ENCODE data around the gene CYLD.

Gene CYLD

DNA sequence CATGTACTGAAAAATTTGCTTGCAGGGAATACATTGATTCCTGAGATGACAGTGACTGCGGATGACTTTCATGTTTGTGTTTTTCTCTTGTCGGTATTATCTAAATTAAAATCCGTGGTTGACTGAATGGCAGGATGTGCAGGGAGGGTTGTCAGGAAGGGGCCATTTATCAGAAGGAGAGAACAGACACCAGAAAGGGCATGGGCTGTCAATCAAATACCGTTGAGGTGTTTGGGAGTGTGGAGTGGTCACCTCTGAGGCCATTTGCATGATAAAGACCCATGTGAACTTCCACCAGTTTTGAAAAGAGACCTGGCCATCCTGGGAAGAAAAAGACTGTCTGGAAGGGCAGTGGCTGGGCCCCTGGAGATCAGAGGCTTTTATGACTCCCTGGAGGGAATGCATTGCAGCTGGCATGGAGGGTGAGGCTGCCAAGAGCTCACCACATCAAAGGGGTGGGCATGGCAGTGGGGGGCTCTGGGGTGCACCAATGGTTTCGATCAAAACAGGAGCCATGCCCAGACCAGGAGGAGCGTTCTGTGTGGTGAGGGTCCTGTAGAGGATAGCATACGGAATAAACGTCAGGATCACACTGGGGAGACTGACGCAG is 67.1 kb downstream of the CYLD start:
- Histone ChIP-seq H3K27me3 (ENCODE audit: control insufficient read depth in 1 of 2, insufficient read depth in 2 of 2, low read length in 2 of 2) (no peaks in the 10 kb centered on the region), H3K27ac (ENCODE audit: low read length) (no peak overlapping the region), H3K36me3 (ENCODE audit: control insufficient read depth in 2 of 2, insufficient read depth in 2 of 2, low read length in 2 of 2) (no peaks in the 10 kb centered on the region), H3K4me1 (ENCODE audit: control insufficient read depth, insufficient read depth, low read length) (peaks cover 5% of the 10 kb centered on the region), H3K4me3 (ENCODE audit: low read length in 2 of 2) (no peak overlapping the region), H3K9ac (ENCODE audit: low read length in 2 of 2) (no peak overlapping the region), H3K9me3 (ENCODE audit: control insufficient read depth in 2 of 2, low read length in 2 of 2) (no peaks in the 10 kb centered on the region)

DNA sequence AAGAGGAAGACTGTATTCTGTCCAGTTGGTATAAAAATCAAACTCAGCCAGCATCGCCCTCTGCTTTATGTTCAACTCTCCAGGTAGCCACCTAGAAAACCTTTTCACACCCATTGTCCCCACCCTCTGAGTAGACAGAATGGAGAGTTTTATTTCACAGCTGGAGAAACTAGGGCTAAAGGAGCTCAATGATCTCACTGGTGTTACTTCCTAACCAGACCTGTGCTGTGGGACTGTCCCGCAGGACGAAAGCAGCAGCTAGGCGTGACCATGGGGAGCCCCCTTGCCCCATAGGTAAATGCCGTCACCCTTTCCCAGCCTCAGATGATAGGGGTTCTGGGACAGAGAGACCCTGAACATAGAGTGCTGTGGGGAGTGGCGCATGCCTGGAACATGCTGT is 67.7 kb downstream of the CYLD start:
- H3K27me3 ChIP-seq (ENCODE audit: control insufficient read depth in 1 of 2, insufficient read depth in 2 of 2, low read length in 2 of 2) = no peaks in the 10 kb centered on the region
- no peak overlapping the region for H3K4me3 ChIP-seq (ENCODE audit: low read length in 2 of 2)
- H3K36me3 ChIP-seq (ENCODE audit: control insufficient read depth in 2 of 2, insufficient read depth in 2 of 2, low read length in 2 of 2) = no peaks in the 10 kb centered on the region
- no peak overlapping the region for H3K9ac ChIP-seq (ENCODE audit: low read length in 2 of 2)
- no peak overlapping the region for H3K27ac ChIP-seq (ENCODE audit: low read length)
- peaks cover 5% of the 10 kb centered on the region for H3K4me1 ChIP-seq (ENCODE audit: control insufficient read depth, insufficient read depth, low read length)
- H3K9me3 ChIP-seq (ENCODE audit: control insufficient read depth in 2 of 2, low read length in 2 of 2) = no peaks in the 10 kb centered on the region

DNA sequence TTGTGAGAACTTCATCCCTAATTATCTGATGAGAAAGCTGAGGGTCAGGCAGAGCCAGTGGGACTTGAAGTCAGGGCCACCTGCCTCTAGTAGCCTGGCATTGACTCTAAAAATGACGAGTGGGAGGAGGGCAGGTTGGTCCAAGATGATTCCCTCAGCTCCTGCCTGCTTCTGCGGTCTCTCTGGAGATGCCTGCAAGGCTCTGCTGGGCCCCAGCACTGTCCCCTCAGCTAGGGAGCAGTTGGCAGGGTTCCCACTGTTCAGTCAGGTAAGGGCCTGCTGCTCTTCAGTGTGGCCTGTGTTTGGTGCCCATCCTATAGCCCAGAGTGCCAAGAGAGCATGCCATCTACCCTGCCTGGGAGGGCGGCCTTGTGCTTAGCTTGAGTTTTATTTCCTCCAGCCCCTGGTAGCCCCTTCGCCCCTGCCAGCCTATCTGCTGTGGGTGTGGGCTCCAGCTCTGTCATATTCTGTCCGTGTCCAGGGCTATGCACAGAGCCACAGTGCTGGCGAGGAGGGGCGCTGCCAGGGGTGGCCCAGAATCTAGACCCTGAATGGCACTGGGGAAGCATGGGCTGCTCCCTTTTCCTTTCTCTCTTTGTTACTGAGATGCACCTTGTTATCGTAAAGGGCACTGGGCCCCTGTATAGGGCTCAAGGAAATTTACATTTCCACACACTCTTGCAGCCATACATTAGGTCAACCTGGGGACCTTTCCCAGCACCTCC is 68.5 kb downstream of the CYLD start:
- no peaks in the 10 kb centered on the region for H3K9me3 ChIP-seq (ENCODE audit: control insufficient read depth in 2 of 2, low read length in 2 of 2)
- H3K27me3 ChIP-seq (ENCODE audit: control insufficient read depth in 1 of 2, insufficient read depth in 2 of 2, low read length in 2 of 2) = no peaks in the 10 kb centered on the region
- H3K4me1 ChIP-seq (ENCODE audit: control insufficient read depth, insufficient read depth, low read length) = peaks cover 5% of the 10 kb centered on the region
- no peak overlapping the region for H3K4me3 ChIP-seq (ENCODE audit: low read length in 2 of 2)
- no peaks in the 10 kb centered on the region for H3K36me3 ChIP-seq (ENCODE audit: control insufficient read depth in 2 of 2, insufficient read depth in 2 of 2, low read length in 2 of 2)
- no peak overlapping the region for H3K9ac ChIP-seq (ENCODE audit: low read length in 2 of 2)
- H3K27ac ChIP-seq (ENCODE audit: low read length) = no peak overlapping the region

DNA sequence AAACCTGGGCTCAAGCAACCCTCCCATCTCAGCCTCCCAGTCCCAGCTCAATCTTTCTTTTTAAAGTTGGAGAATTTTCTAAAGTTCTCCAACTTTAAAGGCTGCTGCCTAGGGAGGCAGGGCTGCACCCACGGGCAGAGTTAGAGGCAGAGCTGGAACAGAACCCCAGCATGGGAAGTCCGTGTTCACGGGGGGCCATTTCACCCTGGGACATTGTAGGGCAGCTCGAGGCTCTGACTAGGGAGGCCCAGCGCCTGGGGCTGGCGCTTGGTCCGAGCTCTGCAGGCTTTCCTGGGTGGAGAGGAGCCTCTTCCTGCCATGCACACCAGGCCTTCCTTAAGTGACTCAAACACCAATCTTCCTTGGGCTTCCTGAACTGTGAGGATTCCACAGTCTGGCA is 70.2 kb downstream of the CYLD start:
- Histone ChIP-seq H3K36me3 (ENCODE audit: control insufficient read depth in 2 of 2, insufficient read depth in 2 of 2, low read length in 2 of 2) (no peaks in the 10 kb centered on the region), H3K27ac (ENCODE audit: low read length) (no peak overlapping the region), H3K27me3 (ENCODE audit: control insufficient read depth in 1 of 2, insufficient read depth in 2 of 2, low read length in 2 of 2) (no peaks in the 10 kb centered on the region), H3K4me1 (ENCODE audit: control insufficient read depth, insufficient read depth, low read length) (no peaks in the 10 kb centered on the region), H3K4me3 (ENCODE audit: low read length in 2 of 2) (no peak overlapping the region), H3K9me3 (ENCODE audit: control insufficient read depth in 2 of 2, low read length in 2 of 2) (no peaks in the 10 kb centered on the region), H3K9ac (ENCODE audit: low read length in 2 of 2) (no peak overlapping the region)

DNA sequence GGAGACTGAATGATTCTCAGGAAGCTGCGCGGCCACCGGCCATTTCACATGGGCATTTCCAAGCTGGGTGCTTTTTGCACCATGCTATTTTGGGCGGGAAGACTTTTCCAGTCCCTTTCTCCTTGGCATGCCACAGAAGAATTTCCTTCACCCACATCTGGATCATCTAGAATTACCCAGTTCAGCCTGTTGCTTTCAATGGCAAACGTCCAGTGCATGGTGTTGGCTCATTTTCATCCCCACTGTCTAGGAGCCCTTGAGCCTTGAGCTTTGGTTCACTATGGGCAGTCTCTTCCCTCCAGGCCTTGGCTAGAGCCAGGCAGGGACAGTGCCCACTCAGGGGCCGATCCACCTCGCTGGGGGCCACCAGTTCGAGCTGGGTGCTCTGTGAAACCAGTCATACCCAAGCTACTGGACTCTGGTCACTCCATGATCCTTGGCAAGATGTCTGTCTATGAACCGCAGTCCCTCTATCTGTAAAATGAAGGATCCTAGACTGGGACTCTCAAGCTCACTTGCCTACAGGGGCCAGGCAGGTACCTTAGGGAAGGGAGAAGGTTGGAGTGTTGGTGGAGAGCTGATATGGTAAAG is 71.1 kb downstream of the CYLD start:
- Histone ChIP-seq H3K9ac (ENCODE audit: low read length in 2 of 2) (no peak overlapping the region), H3K4me1 (ENCODE audit: control insufficient read depth, insufficient read depth, low read length) (no peaks in the 10 kb centered on the region), H3K4me3 (ENCODE audit: low read length in 2 of 2) (no peak overlapping the region), H3K27ac (ENCODE audit: low read length) (no peak overlapping the region), H3K36me3 (ENCODE audit: control insufficient read depth in 2 of 2, insufficient read depth in 2 of 2, low read length in 2 of 2) (no peaks in the 10 kb centered on the region), H3K9me3 (ENCODE audit: control insufficient read depth in 2 of 2, low read length in 2 of 2) (no peaks in the 10 kb centered on the region), H3K27me3 (ENCODE audit: control insufficient read depth in 1 of 2, insufficient read depth in 2 of 2, low read length in 2 of 2) (no peaks in the 10 kb centered on the region)

DNA sequence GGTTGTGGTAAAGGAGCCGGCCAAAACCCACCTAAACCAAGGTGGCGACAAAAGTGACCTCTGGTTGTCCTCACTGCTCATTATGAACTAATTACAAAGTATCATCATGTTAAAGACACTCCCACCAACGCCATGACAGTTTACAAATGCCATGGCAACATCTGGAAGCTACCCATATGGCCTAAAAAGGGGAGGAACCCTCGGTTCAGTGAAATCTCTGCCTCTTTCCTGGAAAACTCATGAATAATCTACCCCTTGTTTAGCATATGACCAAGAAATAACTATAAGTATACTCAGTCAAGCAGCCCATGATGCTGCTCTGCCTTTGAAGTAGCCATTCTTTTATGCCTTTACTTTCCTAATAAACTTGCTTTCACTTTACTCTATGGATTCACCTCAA is 72.2 kb downstream of the CYLD start:
- no peaks in the 10 kb centered on the region for H3K4me1 ChIP-seq (ENCODE audit: control insufficient read depth, insufficient read depth, low read length)
- H3K9ac ChIP-seq (ENCODE audit: low read length in 2 of 2) = no peak overlapping the region
- H3K4me3 ChIP-seq (ENCODE audit: low read length in 2 of 2) = no peak overlapping the region
- H3K9me3 ChIP-seq (ENCODE audit: control insufficient read depth in 2 of 2, low read length in 2 of 2) = no peaks in the 10 kb centered on the region
- H3K27me3 ChIP-seq (ENCODE audit: control insufficient read depth in 1 of 2, insufficient read depth in 2 of 2, low read length in 2 of 2) = no peaks in the 10 kb centered on the region
- no peaks in the 10 kb centered on the region for H3K36me3 ChIP-seq (ENCODE audit: control insufficient read depth in 2 of 2, insufficient read depth in 2 of 2, low read length in 2 of 2)
- H3K27ac ChIP-seq (ENCODE audit: low read length) = no peak overlapping the region

DNA sequence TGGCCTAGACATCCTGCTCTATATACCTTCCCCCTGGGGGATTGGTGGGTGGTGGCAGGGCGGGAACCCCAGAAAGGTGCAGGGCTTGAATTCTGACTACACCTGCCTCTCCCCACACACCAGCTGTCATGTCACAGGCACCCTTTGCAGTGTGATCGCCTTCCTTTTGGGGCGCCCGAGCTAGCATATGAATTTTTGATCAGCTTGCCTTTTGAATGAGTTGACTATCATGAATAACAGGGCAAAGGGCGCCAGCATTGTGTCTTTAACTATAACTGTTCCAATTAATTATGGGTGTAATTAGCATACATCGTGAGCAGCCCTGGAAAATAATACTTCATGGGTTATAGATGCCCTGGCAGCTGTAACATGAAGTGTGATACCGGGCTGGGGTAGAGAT is 72.7 kb downstream of the CYLD start:
- Histone ChIP-seq H3K36me3 (ENCODE audit: control insufficient read depth in 2 of 2, insufficient read depth in 2 of 2, low read length in 2 of 2) (no peaks in the 10 kb centered on the region), H3K4me3 (ENCODE audit: low read length in 2 of 2) (no peak overlapping the region), H3K4me1 (ENCODE audit: control insufficient read depth, insufficient read depth, low read length) (no peaks in the 10 kb centered on the region), H3K27ac (ENCODE audit: low read length) (no peak overlapping the region), H3K27me3 (ENCODE audit: control insufficient read depth in 1 of 2, insufficient read depth in 2 of 2, low read length in 2 of 2) (no peaks in the 10 kb centered on the region), H3K9ac (ENCODE audit: low read length in 2 of 2) (no peak overlapping the region), H3K9me3 (ENCODE audit: control insufficient read depth in 2 of 2, low read length in 2 of 2) (no peaks in the 10 kb centered on the region)

DNA sequence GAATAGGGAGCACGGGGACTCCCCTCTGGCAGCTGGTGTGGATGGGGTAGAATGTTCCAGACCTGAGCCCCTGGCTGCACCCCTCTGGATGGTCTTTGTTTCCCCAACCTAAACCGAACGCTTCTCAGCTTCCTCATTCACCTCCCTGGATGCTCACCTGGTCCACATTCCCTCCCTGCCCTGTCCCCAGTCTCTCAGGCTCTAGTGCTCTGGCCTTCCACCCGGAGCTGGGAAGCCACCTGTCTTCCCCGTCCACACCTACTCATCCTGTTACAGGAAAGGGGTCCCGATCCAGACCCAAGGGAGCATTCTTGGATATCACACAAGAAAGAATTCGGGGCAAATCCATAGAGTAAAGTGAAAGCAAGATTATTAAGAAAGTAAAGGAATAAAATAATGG is 73.5 kb downstream of the CYLD start:
- H3K9ac ChIP-seq (ENCODE audit: low read length in 2 of 2) = no peak overlapping the region
- H3K36me3 ChIP-seq (ENCODE audit: control insufficient read depth in 2 of 2, insufficient read depth in 2 of 2, low read length in 2 of 2) = no peaks in the 10 kb centered on the region
- H3K27me3 ChIP-seq (ENCODE audit: control insufficient read depth in 1 of 2, insufficient read depth in 2 of 2, low read length in 2 of 2) = no peaks in the 10 kb centered on the region
- H3K4me1 ChIP-seq (ENCODE audit: control insufficient read depth, insufficient read depth, low read length) = no peaks in the 10 kb centered on the region
- H3K9me3 ChIP-seq (ENCODE audit: control insufficient read depth in 2 of 2, low read length in 2 of 2) = no peaks in the 10 kb centered on the region
- H3K27ac ChIP-seq (ENCODE audit: low read length) = no peak overlapping the region
- H3K4me3 ChIP-seq (ENCODE audit: low read length in 2 of 2) = no peak overlapping the region

DNA sequence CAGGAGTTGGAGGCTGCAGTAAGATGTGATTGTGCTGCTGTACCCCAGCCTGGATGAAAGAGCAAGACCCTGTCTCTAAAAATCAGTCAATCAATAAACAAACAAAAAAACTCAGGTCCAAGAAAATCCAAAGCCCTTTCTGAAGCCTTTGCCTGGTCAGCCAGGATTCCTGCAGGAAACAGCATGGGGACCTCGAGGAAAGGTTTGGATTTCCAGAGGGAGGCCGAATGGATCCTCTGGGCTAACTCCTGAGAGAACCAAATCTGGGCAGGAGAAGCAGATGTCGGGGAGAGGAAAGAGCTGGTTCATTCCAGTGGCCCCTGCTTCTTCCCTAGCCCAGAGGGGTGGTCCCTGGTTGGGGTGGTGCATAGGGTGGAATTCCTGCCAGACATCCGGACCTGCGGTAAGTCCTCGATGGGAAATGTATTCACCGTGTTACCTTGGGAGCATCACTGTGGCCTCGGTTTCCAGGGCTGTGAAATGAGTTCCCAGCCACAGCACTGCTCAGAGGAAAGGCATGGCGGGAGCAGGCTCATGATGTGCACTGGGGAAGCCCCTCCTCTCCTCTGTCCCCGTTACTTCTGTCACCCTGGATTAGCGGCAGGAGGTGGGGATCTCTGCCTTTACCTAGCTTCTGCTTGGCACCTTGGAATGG is 75.1 kb downstream of the CYLD start:
- H3K9me3 ChIP-seq (ENCODE audit: control insufficient read depth in 2 of 2, low read length in 2 of 2) = no peaks in the 10 kb centered on the region
- H3K27me3 ChIP-seq (ENCODE audit: control insufficient read depth in 1 of 2, insufficient read depth in 2 of 2, low read length in 2 of 2) = no peaks in the 10 kb centered on the region

DNA sequence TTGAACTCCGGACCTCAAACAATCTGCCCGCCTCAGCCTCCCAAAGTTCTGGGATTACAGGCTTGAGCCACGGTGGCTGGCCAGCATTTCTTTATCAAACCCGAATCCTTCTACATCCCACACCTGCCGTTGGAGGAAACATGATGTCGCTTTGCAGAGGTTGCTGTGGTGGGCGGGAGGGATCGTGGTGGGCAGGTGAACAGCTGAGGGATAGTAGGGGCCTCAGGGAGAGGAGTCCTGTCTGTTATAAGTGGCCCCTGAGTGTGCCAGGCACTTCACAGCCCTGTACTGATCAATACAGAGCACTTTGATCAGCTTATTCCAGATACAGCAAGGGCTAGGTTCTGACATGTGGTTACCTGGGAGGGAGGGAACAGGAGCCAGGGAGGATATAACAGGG is 76.5 kb downstream of the CYLD start:
- no peaks in the 10 kb centered on the region for H3K27me3 ChIP-seq (ENCODE audit: control insufficient read depth in 1 of 2, insufficient read depth in 2 of 2, low read length in 2 of 2)
- no peak overlapping the region for H3K27ac ChIP-seq (ENCODE audit: low read length)
- H3K9me3 ChIP-seq (ENCODE audit: control insufficient read depth in 2 of 2, low read length in 2 of 2) = no peaks in the 10 kb centered on the region

More for the DNA sequence above, 75.1 kb downstream of the CYLD start:
- no peaks in the 10 kb centered on the region for H3K36me3 ChIP-seq (ENCODE audit: control insufficient read depth in 2 of 2, insufficient read depth in 2 of 2, low read length in 2 of 2)
- H3K27ac ChIP-seq (ENCODE audit: low read length) = no peak overlapping the region
- H3K9ac ChIP-seq (ENCODE audit: low read length in 2 of 2) = no peak overlapping the region
- H3K4me3 ChIP-seq (ENCODE audit: low read length in 2 of 2) = no peak overlapping the region
- no peaks in the 10 kb centered on the region for H3K4me1 ChIP-seq (ENCODE audit: control insufficient read depth, insufficient read depth, low read length)

DNA sequence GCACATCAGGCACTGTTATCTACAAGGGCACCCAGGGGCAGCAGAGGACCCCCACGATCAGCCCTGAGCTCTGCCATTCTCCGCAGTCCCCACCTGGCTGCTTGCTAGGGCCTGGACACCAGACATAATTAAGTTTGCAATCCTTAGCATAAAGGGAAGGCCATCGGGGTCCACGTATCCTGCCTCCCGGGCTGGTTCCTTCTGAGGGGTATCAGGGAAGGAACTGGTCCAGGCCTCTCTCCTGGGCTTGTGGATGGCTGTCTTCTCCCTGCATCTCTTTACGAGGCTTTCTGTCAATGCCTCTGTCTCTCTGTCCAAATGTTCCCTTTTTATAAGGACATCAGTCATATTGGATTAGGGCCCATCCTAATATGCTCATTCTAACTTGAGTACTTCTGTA is 77.8 kb downstream of the CYLD start:
- Histone ChIP-seq H3K36me3 (ENCODE audit: control insufficient read depth in 2 of 2, insufficient read depth in 2 of 2, low read length in 2 of 2) (no peaks in the 10 kb centered on the region), H3K4me1 (ENCODE audit: control insufficient read depth, insufficient read depth, low read length) (no peaks in the 10 kb centered on the region), H3K4me3 (ENCODE audit: low read length in 2 of 2) (no peak overlapping the region), H3K27ac (ENCODE audit: low read length) (no peak overlapping the region), H3K9ac (ENCODE audit: low read length in 2 of 2) (no peak overlapping the region), H3K9me3 (ENCODE audit: control insufficient read depth in 2 of 2, low read length in 2 of 2) (no peaks in the 10 kb centered on the region), H3K27me3 (ENCODE audit: control insufficient read depth in 1 of 2, insufficient read depth in 2 of 2, low read length in 2 of 2) (no peaks in the 10 kb centered on the region)

More for the DNA sequence above, 76.5 kb downstream of the CYLD start:
- no peak overlapping the region for H3K4me3 ChIP-seq (ENCODE audit: low read length in 2 of 2)
- H3K9ac ChIP-seq (ENCODE audit: low read length in 2 of 2) = no peak overlapping the region
- H3K36me3 ChIP-seq (ENCODE audit: control insufficient read depth in 2 of 2, insufficient read depth in 2 of 2, low read length in 2 of 2) = no peaks in the 10 kb centered on the region
- H3K4me1 ChIP-seq (ENCODE audit: control insufficient read depth, insufficient read depth, low read length) = no peaks in the 10 kb centered on the region

Data from stomach smooth muscle (tissue), 2 donors.